ENCODE data around the gene PDIK1L.
"Not testable (repeated sequence)": the region's sequence is repeated elsewhere in the genome, so short reads cannot be mapped to it uniquely, and the experiment has no call there.

PDIK1L gene

DNA sequence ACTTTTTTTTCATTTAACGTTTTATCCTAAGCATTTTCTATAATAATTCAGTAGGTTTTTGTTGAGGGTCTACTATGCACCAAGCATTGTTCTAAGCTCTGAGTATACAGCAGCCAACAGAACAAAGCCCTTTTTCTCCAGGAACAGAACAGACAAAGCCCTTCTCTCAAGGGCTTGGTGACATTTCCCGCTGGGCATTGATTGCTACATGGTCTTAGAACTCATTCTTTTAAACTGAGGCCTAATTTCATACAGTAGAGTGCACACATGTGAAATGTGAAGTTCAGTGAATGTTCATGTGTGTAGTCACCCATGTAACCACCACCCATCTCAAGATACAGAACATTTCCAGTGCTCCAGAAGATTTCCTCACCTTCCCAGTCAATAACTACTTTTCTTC lies 15.2 kb upstream of the PDIK1L start:
- DNase-seq (ENCODE audit: low read depth), result no peak
- no peak overlapping the region for H3K4me3 ChIP-seq (ENCODE audit: low read length)
- TF ChIP-seq, protein P1, sequence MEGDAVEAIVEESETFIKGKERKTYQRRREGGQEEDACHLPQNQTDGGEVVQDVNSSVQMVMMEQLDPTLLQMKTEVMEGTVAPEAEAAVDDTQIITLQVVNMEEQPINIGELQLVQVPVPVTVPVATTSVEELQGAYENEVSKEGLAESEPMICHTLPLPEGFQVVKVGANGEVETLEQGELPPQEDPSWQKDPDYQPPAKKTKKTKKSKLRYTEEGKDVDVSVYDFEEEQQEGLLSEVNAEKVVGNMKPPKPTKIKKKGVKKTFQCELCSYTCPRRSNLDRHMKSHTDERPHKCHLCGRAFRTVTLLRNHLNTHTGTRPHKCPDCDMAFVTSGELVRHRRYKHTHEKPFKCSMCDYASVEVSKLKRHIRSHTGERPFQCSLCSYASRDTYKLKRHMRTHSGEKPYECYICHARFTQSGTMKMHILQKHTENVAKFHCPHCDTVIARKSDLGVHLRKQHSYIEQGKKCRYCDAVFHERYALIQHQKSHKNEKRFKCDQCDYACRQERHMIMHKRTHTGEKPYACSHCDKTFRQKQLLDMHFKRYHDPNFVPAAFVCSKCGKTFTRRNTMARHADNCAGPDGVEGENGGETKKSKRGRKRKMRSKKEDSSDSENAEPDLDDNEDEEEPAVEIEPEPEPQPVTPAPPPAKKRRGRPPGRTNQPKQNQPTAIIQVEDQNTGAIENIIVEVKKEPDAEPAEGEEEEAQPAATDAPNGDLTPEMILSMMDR (conservative IDR thresholded peaks at IDR 0.05; ENCODE audit: low read depth, low read length), result no peak

DNA sequence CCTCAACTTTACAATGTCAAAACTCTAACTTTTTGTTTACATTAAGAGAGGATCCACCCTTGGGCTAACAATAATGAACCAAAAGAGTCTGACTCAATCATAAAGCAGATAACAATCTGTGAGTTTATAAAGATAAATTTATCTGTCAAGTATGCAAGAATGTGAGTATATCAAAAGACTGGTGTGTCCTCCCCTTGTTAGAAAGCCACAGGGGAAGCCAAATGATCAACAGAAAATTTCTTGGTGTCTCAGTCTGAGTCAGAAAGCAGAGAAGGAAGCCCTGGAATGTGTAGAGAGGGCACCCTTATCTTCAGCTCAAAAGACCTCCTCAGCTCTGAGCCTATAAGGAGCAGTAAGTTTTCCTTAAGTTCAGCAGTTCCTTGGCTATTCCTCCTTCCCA lies 13.9 kb upstream of the PDIK1L start:
- no peak for DNase-seq (ENCODE audit: low read depth)
- TF ChIP-seq, protein P1 (conservative IDR thresholded peaks at IDR 0.05; ENCODE audit: low read depth, low read length), result no peak
- no peak overlapping the region for H3K4me3 ChIP-seq (ENCODE audit: low read length)

DNA sequence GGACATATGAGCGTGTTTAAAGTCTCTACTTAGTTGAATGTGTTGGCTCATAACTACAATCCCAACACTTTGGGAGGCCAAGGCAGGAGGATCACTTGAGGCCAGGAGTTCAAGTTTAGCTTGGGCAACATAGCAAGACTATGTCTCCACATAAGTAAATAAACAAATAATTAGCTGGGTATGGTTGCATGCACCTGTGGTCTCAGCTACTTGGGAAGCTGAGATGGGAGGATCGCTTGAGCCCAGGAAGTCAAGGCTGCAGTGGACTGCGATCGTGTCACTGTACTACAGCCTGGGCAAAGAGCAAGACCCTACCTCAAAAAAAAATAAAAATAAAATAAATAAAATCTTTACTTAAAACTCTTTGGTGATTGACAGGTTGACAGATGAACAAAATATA lies 13.0 kb upstream of the PDIK1L start:
- no peak for DNase-seq (ENCODE audit: low read depth)
- TF ChIP-seq, protein P1 (conservative IDR thresholded peaks at IDR 0.05; ENCODE audit: low read depth, low read length), result no peak
- H3K4me3 ChIP-seq (ENCODE audit: low read length), result no peak overlapping the region

DNA sequence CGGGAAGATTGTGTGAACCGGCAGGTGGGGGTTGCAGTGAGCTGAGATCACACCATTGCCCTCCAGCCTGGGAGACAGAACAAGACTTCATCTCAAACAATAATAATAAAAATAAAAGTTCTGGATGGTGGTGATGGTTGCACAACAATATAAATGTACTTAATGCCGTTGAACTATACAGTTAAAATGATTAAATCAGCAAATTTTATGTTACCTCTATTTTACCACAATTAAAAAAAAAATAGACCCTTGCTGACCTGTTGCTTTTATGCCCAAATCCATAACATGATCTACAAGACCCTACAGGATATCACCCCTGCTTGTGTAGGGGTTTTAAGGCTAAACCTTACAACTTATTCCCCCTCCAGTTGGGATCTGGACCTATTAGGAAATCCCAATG lies 11.8 kb upstream of the PDIK1L start:
- no peak for DNase-seq (ENCODE audit: low read depth)
- TF ChIP-seq, protein P1 (conservative IDR thresholded peaks at IDR 0.05; ENCODE audit: low read depth, low read length), result no peak
- no peak overlapping the region for H3K4me3 ChIP-seq (ENCODE audit: low read length)

DNA sequence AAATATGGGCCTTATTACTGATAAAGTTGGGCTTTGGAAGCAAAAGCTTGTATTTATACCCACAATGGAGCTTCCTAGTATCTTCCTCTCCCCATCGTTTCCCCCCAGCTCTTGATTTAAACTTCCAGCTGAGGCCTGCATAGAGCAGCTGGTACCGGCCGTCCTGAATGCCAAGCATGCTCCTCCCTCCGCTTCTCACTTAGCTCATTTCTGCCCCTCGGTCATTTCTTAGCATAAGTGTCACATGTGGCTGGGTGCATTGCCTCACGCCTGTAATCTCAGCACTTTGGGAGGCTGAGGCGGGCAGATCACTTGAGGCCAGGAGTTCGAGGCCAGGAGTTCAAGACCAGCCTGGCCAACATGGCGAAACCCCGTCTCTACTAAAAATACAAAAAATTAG lies 11.4 kb upstream of the PDIK1L start:
- DNase-seq (ENCODE audit: low read depth); H3K4me3 ChIP-seq (ENCODE audit: low read length): not testable (repeated sequence)

DNA sequence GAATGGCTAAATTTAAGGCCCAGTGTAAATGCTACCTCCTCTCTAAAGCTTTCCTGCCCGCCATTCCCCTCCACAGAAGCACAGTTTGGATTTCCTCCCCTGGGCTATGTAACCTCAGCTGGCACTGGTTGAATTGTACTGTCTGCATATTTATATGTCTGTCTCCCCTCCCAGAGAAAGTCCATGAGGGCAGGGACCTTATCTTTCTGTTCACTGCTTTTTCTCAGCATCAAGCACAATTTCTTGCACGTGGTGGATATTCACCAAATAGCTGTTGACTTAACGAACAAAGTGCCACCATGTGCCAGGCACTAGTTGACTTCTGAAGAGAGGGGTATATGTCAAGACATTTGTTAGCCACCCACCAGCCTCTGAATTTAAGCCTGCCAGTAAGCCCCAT lies 9.5 kb upstream of the PDIK1L start:
- TF ChIP-seq, protein P1 (conservative IDR thresholded peaks at IDR 0.05; ENCODE audit: low read depth, low read length), result no peak
- no peak for DNase-seq (ENCODE audit: low read depth)
- H3K4me3 ChIP-seq (ENCODE audit: low read length), result no peak overlapping the region

DNA sequence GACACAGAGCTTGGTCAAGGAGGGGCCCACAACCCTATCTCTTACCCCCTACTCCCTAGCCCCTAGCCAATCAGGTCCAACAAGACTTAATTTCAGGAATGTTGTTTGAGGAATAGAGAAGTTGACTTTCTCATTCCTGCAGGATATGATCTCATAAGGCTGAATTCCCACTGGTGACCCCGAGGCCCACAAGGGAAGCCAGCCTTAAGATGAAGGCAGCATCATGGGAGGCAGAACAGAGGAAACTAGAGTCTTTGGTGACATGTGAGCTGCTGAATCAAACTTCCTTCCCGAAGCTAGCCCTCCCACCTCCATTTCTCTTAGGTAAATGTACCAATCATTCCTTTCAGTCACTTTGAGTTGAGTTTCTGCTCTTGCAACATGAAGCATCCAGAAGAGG lies 9.1 kb upstream of the PDIK1L start:
- TF ChIP-seq, protein P1 (conservative IDR thresholded peaks at IDR 0.05; ENCODE audit: low read depth, low read length), result no peak
- DNase-seq (ENCODE audit: low read depth), result no peak
- H3K4me3 ChIP-seq (ENCODE audit: low read length), result no peak overlapping the region

DNA sequence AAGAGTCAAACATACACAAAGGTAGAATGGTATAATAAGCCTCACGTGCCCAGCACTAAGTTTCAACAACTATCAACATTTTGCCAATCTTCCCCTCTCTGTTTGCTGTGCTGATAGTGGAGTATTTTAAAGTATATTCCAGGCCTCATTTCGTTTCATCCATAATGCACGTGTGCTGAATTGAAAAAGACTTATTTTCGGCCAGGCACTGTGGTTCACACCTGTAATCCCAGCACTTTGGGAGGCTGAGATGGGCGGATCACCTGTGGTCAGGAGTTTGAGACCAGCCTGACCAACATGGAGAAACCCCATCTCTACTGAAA lies 6.4 kb upstream of the PDIK1L start:
- not testable (repeated sequence) for DNase-seq (ENCODE audit: low read depth); H3K4me3 ChIP-seq (ENCODE audit: low read length)

Measured in retinal pigment epithelial cell (primary cell).